Activated naive CD4-positive, alpha-beta T cell treated with anti-CD3 and anti-CD28 coated beads for 36 hours (primary cell): Measurements from ENCODE around the gene CBR1. TPM values are rescaled to one million over a fixed set of nuclear protein-coding genes. Genes with fewer than 3 reads are reported as not detected.

Source experiments
- CTCF ChIA-PET: fragments of 350-600 bp; sonication (Branson Sonifier 250); formaldehyde crosslinking; loops from one replicate; lab custom pipeline; 2021; ENCODE audit warnings: antibody characterized with exemption; lab: Charles Lee
- DNase-seq: peaks from one replicate; pipeline ENCODE4 v3.0.0-alpha.2; 2020
- H3K27ac Mint-ChIP-seq: one replicate; pipeline ENCODE4 v1.8.0; 2021; ENCODE audit warnings: mild to moderate bottlenecking, mixed read lengths
- H3K27me3 Mint-ChIP-seq: one replicate; pipeline ENCODE4 v1.8.0; 2021; ENCODE audit warnings: low read depth, mixed read lengths
- H3K36me3 Mint-ChIP-seq: one replicate; pipeline ENCODE4 v1.8.0; 2021; ENCODE audit warnings: low read depth, mixed read lengths
- H3K4me1 Mint-ChIP-seq: one replicate; pipeline ENCODE4 v1.8.0; 2021; ENCODE audit warnings: low read depth, mixed read lengths
- H3K4me3 Mint-ChIP-seq: one replicate; pipeline ENCODE4 v1.8.0; 2021; ENCODE audit warnings: mild to moderate bottlenecking, moderate library complexity, mixed read lengths
- H3K9me3 Mint-ChIP-seq: one replicate; pipeline ENCODE4 v1.8.0; 2021; ENCODE audit warnings: mixed read lengths
- intact Hi-C: fragments of 100-400 bp; cut with micrococcal nuclease; formaldehyde crosslinking; loops from one replicate; pipeline ENCODE4 v1.15.1; 2023
- total RNA-seq, 2 experiments: library from RNA; stranded (reverse); gene quantifications; one replicate each; pipeline ENCODE4 v1.2.3, GENCODE V29; 2021

Gene CBR1
- total RNA-seq, 2 experiments from 2014 or later = 27.7 to 30.4 TPM

- H3K27ac Mint-ChIP-seq = no peak overlapping the region
- no peaks in the 10 kb centered on the region for H3K27me3 Mint-ChIP-seq
- intact Hi-C loops = no loop called here
- DNase-seq = no peak
- peaks cover 31% of the 10 kb centered on the region for H3K4me1 Mint-ChIP-seq
- no peak overlapping the region for H3K4me3 Mint-ChIP-seq
- no peaks in the 10 kb centered on the region for H3K9me3 Mint-ChIP-seq
- H3K36me3 Mint-ChIP-seq = peaks cover 46% of the 10 kb centered on the region
- CTCF ChIA-PET = interaction anchor here (0.9 kb wide), 1 partner anchor 57 kb away, joined by 3 read pairs; no protein-coding TSS in a partner anchor
Measured at GRCh38 chr21:36055551-36055950, 14.3 kb upstream of the CBR1 start.

- CTCF ChIA-PET = interaction anchor here (0.8 to 1.3 kb wide), 6 partner anchors 32 to 1314 kb away, joined by 3 to 5 read pairs (median 4); no protein-coding TSS in a partner anchor
- Mint-ChIP-seq H3K4me1 (peaks cover 16% of the 10 kb centered on the region), H3K27me3 (no peaks in the 10 kb centered on the region), H3K9me3 (no peaks in the 10 kb centered on the region), H3K27ac (peak overlapping the region; percentile 90), H3K36me3 (peaks cover 22% of the 10 kb centered on the region), H3K4me3 (peak overlapping the region; percentile 82)
- intact Hi-C loops = loop anchor here (1.0 to 2.0 kb wide), 5 partner anchors 10 to 97 kb away; partner anchors contain the start of genes CBR3 and DOP1B
- DNase-seq = peak; percentile 18
Measured at GRCh38 chr21:36059823-36060158, 10.0 kb upstream of the CBR1 start.

- H3K9me3 Mint-ChIP-seq = no peaks in the 10 kb centered on the region
- H3K4me3 Mint-ChIP-seq = peak within 1 kb of the TSS; percentile 82
- peak within 1 kb of the TSS; percentile 90 for H3K27ac Mint-ChIP-seq
- intact Hi-C loops = loop anchor here (1.0 to 2.0 kb wide), 5 partner anchors 9 to 96 kb away; partner anchors contain the start of genes CBR3 and DOP1B
- peaks cover 16% of the 10 kb centered on the region for H3K4me1 Mint-ChIP-seq
- no peaks in the 10 kb centered on the region for H3K27me3 Mint-ChIP-seq
- CTCF ChIA-PET = interaction anchor here (0.8 to 1.3 kb wide), 7 partner anchors 12 to 1315 kb away, joined by 3 to 5 read pairs (median 3); no protein-coding TSS in a partner anchor
- DNase-seq = peak; percentile 91
- H3K36me3 Mint-ChIP-seq = peaks cover 20% of the 10 kb centered on the region
Measured at GRCh38 chr21:36060159-36060921, 9.5 kb upstream of the CBR1 start, which contains the start of gene SETD4. SETD4 (minus strand) TSS chr21:36060526; CDS start chr21:36058888, 1,638 bp downstream.

- no peak for DNase-seq
- CTCF ChIA-PET = interaction anchor here (1.1 kb wide), 1 partner anchor 11 kb away, joined by 3 read pairs; no protein-coding TSS in a partner anchor
- H3K9me3 Mint-ChIP-seq = no peaks in the 10 kb centered on the region
- intact Hi-C loops = loop anchor here (2.0 kb wide), 1 partner anchor 73 kb away; the partner anchor contains the start of gene CBR3
- H3K4me1 Mint-ChIP-seq = peaks cover 27% of the 10 kb centered on the region
- no peaks in the 10 kb centered on the region for H3K27me3 Mint-ChIP-seq
- peaks cover 15% of the 10 kb centered on the region for H3K36me3 Mint-ChIP-seq
- H3K4me3 Mint-ChIP-seq = no peak overlapping the region
- no peak overlapping the region for H3K27ac Mint-ChIP-seq
Measured at GRCh38 chr21:36061445-36061844, 8.4 kb upstream of the CBR1 start.

GRCh38 chr21:36063375-36064084 is 6.3 kb upstream of the CBR1 start:
- Mint-ChIP-seq H3K27ac (no peak overlapping the region), H3K4me1 (peaks cover 16% of the 10 kb centered on the region), H3K36me3 (peaks cover 2% of the 10 kb centered on the region), H3K27me3 (no peaks in the 10 kb centered on the region), H3K9me3 (no peaks in the 10 kb centered on the region), H3K4me3 (no peak overlapping the region)
- intact Hi-C loops = no loop called here
- CTCF ChIA-PET = interaction anchor here (0.5 kb wide), 1 partner anchor 227 kb away, joined by 4 read pairs; no protein-coding TSS in a partner anchor
- DNase-seq = no peak

- no peak overlapping the region for H3K27ac Mint-ChIP-seq
Measured at GRCh38 chr21:36064085-36064460, 5.8 kb upstream of the CBR1 start.

GRCh38 chr21:36065497-36066036 is 4.3 kb upstream of the CBR1 start:
- H3K36me3 Mint-ChIP-seq = peaks cover 6% of the 10 kb centered on the region
- H3K4me1 Mint-ChIP-seq = peaks cover 26% of the 10 kb centered on the region
- H3K27me3 Mint-ChIP-seq = no peaks in the 10 kb centered on the region
- H3K9me3 Mint-ChIP-seq = peaks cover 10% of the 10 kb centered on the region
- CTCF ChIA-PET = interaction anchor here (0.9 kb wide), 1 partner anchor 48 kb away, joined by 3 read pairs; no protein-coding TSS in a partner anchor
- peak; percentile 44 for DNase-seq
- intact Hi-C loops = no loop called here
- H3K27ac Mint-ChIP-seq = no peak overlapping the region
- H3K4me3 Mint-ChIP-seq = no peak overlapping the region

More at GRCh38 chr21:36064085-36064460, 5.8 kb upstream of the CBR1 start:
- H3K4me3 Mint-ChIP-seq = no peak overlapping the region
- H3K36me3 Mint-ChIP-seq = peaks cover 4% of the 10 kb centered on the region
- intact Hi-C loops = no loop called here
- no peaks in the 10 kb centered on the region for H3K27me3 Mint-ChIP-seq
- peaks cover 5% of the 10 kb centered on the region for H3K9me3 Mint-ChIP-seq
- CTCF ChIA-PET = no interaction called here
- DNase-seq = no peak
- H3K4me1 Mint-ChIP-seq = peaks cover 14% of the 10 kb centered on the region

GRCh38 chr21:36068748-36069398 is 951 bp upstream of the CBR1 start:
- CTCF ChIA-PET = interaction anchor here (0.7 kb wide), 1 partner anchor 235 kb away, joined by 3 read pairs; no protein-coding TSS in a partner anchor
- Mint-ChIP-seq H3K27me3 (no peaks in the 10 kb centered on the region), H3K4me1 (peaks cover 47% of the 10 kb centered on the region)

GRCh38 chr21:36070999-36071398 is 1.2 kb downstream of the CBR1 start:
- CTCF ChIA-PET = interaction anchor here (1.4 kb wide), 1 partner anchor 41 kb away, joined by 3 read pairs; no protein-coding TSS in a partner anchor
- Mint-ChIP-seq H3K4me3 (peak overlapping the region; percentile 34), H3K36me3 (peaks cover 31% of the 10 kb centered on the region), H3K4me1 (peaks cover 48% of the 10 kb centered on the region), H3K27ac (no peak overlapping the region), H3K9me3 (peaks cover 10% of the 10 kb centered on the region), H3K27me3 (no peaks in the 10 kb centered on the region)
- no peak for DNase-seq
- intact Hi-C loops = no loop called here

More at GRCh38 chr21:36068748-36069398, 951 bp upstream of the CBR1 start:
- Mint-ChIP-seq H3K36me3 (peaks cover 29% of the 10 kb centered on the region), H3K9me3 (peaks cover 10% of the 10 kb centered on the region), H3K4me3 (no peak overlapping the region), H3K27ac (peak overlapping the region; percentile 73)
- DNase-seq = no peak
- intact Hi-C loops = loop anchor here (1.0 kb wide), 2 partner anchors 9 to 10 kb away; partner anchors contain the start of gene SETD4

- intact Hi-C loops = no loop called here
- no peak overlapping the region for H3K4me3 Mint-ChIP-seq
- DNase-seq = no peak
- H3K9me3 Mint-ChIP-seq = peaks cover 10% of the 10 kb centered on the region
- peaks cover 50% of the 10 kb centered on the region for H3K4me1 Mint-ChIP-seq
- CTCF ChIA-PET = interaction anchor here (0.8 to 1.9 kb wide), 2 partner anchors 12 to 40 kb away, joined by 3 to 5 read pairs; no protein-coding TSS in a partner anchor
- H3K27ac Mint-ChIP-seq = no peak overlapping the region
- no peaks in the 10 kb centered on the region for H3K27me3 Mint-ChIP-seq
- peaks cover 31% of the 10 kb centered on the region for H3K36me3 Mint-ChIP-seq
Measured at GRCh38 chr21:36072453-36073162, 2.8 kb downstream of the CBR1 start.

GRCh38 chr21:36073181-36073580 is 3.4 kb downstream of the CBR1 start:
- CTCF ChIA-PET = interaction anchor here (1.9 kb wide), 1 partner anchor 40 kb away, joined by 5 read pairs; no protein-coding TSS in a partner anchor
- Mint-ChIP-seq H3K4me1 (peaks cover 52% of the 10 kb centered on the region), H3K9me3 (peaks cover 10% of the 10 kb centered on the region), H3K27ac (no peak overlapping the region), H3K4me3 (no peak overlapping the region), H3K27me3 (no peaks in the 10 kb centered on the region), H3K36me3 (peaks cover 31% of the 10 kb centered on the region)
- intact Hi-C loops = no loop called here
- DNase-seq = no peak
